ENCODE data around the gene SH3BP1. TPM values are rescaled to one million over a fixed set of nuclear protein-coding genes. Genes with fewer than 3 reads are reported as not detected.

SH3BP1 gene
- total RNA-seq, 1 donor from 2014 or later = 161 TPM

- intact Hi-C loops (cut with micrococcal nuclease) = no loop called here
Observed at GRCh38 chr22:37610480-37611129, 28.9 kb upstream of the SH3BP1 start.

GRCh38 chr22:37611207-37611606, 28.3 kb upstream of the SH3BP1 start:
- intact Hi-C loops (cut with micrococcal nuclease) = no loop called here

DNA sequence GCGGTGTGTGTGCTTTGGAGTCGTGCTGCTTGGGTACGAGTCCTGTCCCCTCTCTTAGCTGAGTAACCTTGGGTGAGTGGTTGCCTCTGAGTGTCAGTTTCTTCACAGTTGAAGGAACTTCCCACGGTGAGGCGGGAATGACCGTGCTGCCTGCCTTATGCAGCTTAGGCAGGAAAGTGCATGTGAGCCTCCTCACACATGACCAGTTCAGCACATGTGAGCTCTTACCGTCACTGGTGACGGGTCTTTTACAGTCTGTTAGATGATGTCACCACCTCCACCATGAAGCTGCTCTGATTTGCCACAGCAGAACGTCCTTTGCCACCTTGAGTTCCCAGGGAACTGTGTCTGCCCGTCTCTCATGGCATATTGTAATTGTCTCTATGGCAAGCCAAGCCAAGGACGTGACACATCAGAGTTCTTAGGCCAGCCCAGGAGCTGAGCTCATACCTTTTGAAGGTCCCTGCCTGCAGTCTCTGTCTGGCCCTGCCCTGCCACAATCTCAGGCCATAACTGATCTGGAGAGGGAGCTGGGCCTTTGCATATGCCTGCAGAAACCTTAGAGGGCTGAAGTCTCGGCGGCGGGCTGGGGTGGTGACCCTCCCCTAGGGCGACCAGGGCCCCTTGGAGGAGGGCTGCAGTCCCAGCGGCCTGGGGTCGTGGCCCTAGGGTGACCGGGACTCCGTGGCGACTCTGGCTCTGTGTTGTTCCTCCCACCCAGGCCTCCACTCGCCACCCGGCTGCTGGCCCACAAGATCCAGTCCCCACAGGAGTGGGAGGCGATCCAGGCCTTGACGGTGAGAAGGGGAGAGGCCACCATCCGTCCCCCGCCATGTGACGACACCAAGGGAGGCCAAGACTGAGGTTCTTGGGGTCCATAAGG, 23.0 kb upstream of the SH3BP1 start:
- intact Hi-C loops (cut with micrococcal nuclease) = no loop called here

DNA sequence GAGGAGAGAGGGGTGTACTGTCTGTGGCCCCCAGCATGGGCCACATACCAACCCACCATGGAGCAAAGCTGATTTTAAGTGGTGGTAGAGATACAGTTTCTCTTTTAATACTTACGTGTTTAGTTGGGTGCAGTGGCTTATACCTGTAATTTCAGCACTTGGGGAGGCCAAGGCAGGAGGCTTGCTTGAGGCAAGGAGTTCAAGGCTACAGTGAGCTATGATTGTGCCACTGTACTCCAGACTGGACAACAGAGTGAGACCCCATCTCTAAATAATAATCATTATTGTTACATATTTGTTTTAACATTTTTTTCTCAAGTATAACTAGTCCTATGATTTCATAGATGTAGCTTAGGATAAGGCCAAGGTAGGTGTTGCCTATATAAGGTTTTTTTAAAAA, 22.0 kb upstream of the SH3BP1 start:
- intact Hi-C loops (cut with micrococcal nuclease) = no loop called here

DNA sequence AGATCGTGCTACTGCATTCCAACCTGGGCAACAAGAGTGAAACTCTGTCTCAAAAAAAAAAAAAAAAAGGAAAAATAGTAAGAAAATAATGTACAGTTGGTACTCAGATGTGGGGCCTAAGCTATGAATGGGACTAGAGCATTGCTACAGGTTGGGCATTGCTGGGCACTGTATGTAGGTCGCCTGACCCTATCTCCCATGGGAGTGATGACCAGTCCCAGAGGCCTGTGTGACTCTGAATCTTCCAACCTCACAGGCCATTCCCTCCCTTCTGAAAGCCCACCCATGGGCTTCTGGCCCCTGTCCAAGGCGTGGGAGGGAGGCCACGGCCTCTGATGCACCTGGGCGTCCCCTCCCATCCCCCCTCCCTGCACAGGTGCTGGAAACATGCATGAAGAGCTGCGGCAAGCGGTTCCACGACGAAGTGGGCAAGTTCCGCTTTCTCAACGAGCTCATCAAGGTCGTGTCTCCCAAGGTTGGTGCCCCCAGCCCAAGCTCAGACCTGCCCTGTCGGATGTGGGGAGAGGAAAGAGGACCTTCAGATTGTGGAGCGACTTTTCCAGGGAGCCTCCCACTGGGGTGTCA, 21.3 kb upstream of the SH3BP1 start:
- intact Hi-C loops (cut with micrococcal nuclease) = no loop called here

DNA sequence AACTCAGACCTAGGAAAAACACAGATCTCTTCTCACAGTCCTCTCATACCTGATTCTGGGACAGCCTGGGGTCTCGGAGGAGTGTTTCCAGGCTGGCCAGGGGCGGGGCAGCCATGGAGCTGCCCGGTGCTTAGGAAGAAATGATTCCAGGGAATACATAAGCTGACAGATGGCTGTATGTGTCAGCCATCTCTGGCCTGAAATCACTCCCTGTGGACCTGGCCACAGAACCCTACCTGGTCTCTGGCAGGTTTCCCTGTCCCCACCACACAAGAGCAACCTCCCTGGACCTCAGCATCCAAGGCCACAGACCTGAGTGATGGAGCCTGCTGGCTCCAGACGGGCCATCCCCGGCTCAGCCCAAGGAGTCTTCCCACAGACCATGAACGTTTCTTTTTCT, 20.8 kb upstream of the SH3BP1 start:
- intact Hi-C loops (cut with micrococcal nuclease) = no loop called here

- intact Hi-C loops (cut with micrococcal nuclease) = no loop called here
Observed at GRCh38 chr22:37619991-37620390, 19.5 kb upstream of the SH3BP1 start.

- intact Hi-C loops (cut with micrococcal nuclease) = no loop called here
Observed at GRCh38 chr22:37621352-37621860, 18.1 kb upstream of the SH3BP1 start.

GRCh38 chr22:37623075-37624016, 16.1 kb upstream of the SH3BP1 start:
- intact Hi-C loops (cut with micrococcal nuclease) = loop anchor here (1.0 to 2.0 kb wide), 3 partner anchors 13 to 58 kb away; partner anchors contain the start of gene GGA1

DNA sequence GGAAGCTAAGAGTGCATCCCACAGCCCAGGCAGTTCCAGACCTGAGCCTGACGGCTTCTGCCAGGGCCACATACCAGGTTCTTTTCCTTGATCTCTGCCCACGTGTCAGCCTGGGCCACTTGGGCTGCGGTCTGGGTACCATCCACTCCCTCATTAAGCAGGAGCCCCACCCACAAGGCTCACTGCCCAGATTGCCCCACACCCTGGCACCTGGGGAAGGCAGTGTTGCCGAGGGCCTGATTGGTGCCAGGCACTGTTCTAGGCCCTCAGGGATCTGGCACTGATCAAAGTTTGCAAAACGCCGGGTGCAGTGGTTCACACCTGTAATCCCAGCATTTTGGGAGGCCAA, 15.5 kb upstream of the SH3BP1 start:
- intact Hi-C loops (cut with micrococcal nuclease) = no loop called here

DNA sequence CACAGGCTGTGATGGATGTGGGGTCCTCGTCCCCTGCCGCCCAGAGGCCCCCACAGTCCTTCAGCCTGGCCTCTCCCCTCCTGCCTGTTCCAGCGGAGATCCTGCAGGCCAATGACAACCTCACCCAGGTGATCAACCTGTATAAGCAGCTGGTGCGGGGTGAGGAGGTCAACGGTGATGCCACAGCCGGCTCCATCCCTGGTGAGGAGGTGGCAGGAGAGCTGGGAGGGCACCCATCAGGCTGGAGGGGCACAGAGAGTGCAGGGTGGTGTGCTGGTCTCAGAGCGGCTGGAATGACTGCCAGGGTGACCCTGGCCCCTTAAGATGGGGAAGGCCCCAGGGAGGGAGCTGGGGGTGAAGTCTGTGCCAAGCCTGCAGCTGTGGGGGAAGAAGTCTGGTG, 14.6 kb upstream of the SH3BP1 start:
- intact Hi-C loops (cut with micrococcal nuclease) = no loop called here

GRCh38 chr22:37625737-37626136, 13.7 kb upstream of the SH3BP1 start:
- intact Hi-C loops (cut with micrococcal nuclease) = no loop called here

GRCh38 chr22:37626144-37626543, 13.3 kb upstream of the SH3BP1 start:
- intact Hi-C loops (cut with micrococcal nuclease) = no loop called here

GRCh38 chr22:37626556-37627075, 12.9 kb upstream of the SH3BP1 start:
- intact Hi-C loops (cut with micrococcal nuclease) = no loop called here

GRCh38 chr22:37627121-37627520, 12.3 kb upstream of the SH3BP1 start:
- intact Hi-C loops (cut with micrococcal nuclease) = no loop called here

GRCh38 chr22:37627545-37627944, 11.9 kb upstream of the SH3BP1 start:
- intact Hi-C loops (cut with micrococcal nuclease) = no loop called here

GRCh38 chr22:37628830-37629229, 10.6 kb upstream of the SH3BP1 start:
- intact Hi-C loops (cut with micrococcal nuclease) = no loop called here

- intact Hi-C loops (cut with micrococcal nuclease) = loop anchor here (10.0 kb wide), 2 partner anchors 115 to 175 kb away; partner anchors contain the start of gene GCAT
Observed at GRCh38 chr22:37629928-37630327, 9.5 kb upstream of the SH3BP1 start.

GRCh38 chr22:37630839-37631435, 8.5 kb upstream of the SH3BP1 start:
- intact Hi-C loops (cut with micrococcal nuclease) = loop anchor here (10.0 kb wide), 2 partner anchors 114 to 174 kb away; partner anchors contain the start of gene GCAT

All from T-helper 2 cell treated with Interferon-gamma antibody and Interleukin-4, amounts not matched to agents 100 ng/mL and 5 ng/mL, for 36 hours (primary cell).